VCaP (cell line): ENCODE measurements around the gene JHY.

Source experiments
- H3K27ac ChIP-seq: fragments of 450-650 bp; 2 replicates; pipeline ENCODE4 v1.5.1; 2017
- CTCF ChIP-seq: fragments of 450-650 bp; conservative IDR thresholded peaks from 2 replicates; pipeline ENCODE4 v1.5.1; 2017; ENCODE audit warnings: mild to moderate bottlenecking, moderate library complexity

JHY gene

GRCh38 chr11:122882189-122882856 is at the start of gene JHY:
Gene JHY, plus strand, starts transcription at chr11:122882759. Its CDS starts 3,091 bp downstream, at chr11:122885850.
- peak within 1 kb of the TSS; percentile 88 for H3K27ac ChIP-seq
- TF ChIP-seq CTCF, result no peak

- TF ChIP-seq CTCF, result no peak
- no peak overlapping the region for H3K27ac ChIP-seq
Observed at GRCh38 chr11:122833846-122834464, 48.6 kb upstream of the JHY start.

DNA sequence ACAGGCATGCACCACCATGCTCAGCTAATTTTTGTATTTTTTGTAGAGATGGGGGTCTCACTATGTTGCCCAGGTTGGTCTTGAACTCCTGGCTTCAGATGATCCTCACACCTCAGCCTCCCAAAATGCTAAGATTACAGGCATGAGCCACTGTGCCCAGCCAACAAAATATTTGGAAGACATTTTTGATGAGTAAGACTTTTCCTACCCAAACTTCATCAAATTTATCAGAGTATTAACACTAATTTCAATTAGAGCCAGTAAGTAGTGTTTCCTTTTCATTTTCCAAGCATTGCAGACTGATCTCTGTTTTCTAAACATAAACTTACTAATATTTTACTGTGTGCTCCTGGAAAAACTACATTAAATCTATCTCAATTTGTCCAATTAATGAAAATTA is 45.6 kb upstream of the JHY start:
- H3K27ac ChIP-seq, result no peak overlapping the region
- TF ChIP-seq CTCF, result no peak

- no peak overlapping the region for H3K27ac ChIP-seq
- TF ChIP-seq CTCF, result no peak
Observed at GRCh38 chr11:122837528-122838346, 44.8 kb upstream of the JHY start.

DNA sequence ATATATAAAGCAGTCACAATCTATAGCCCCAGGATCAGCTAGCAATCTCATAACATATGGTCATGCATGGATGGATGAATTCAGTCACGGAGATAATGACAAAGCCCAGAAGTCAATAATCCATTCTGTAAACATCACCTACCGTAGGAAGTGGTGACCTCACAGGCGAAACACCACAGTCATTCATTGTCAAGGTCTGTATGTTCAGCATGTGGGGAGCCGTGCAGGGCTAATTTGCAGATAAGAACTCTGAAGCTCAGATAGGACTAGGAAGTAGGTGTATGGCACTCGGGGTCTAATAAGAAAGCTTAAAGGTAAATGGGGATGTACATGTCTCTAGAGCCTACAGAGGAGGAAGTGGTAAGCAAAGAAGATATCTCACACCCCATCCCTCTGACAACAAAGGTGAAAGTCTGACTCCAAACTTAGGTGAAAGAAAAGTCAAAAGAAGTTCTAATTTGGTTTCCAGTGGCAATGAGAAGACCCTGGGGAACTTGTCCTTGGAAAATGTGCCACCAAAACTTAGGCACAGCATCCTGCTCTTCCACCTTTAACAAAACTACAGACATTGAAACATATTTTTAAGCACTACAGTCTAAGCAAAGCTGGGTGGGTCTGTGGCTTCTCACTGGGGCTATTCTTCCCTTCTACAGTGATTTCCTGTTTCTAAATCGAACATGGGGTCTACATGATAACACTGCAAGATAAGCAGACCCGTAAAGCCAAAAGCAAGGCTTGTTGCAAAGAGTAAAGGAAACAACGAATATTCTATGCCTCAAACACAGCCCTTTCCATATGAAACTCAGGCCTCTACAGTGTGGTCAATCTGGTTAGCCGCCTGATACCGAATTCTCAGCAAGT is 39.0 kb upstream of the JHY start:
- H3K27ac ChIP-seq, result no peak overlapping the region

GRCh38 chr11:122847466-122847865 is 35.1 kb upstream of the JHY start:
- no peak for TF ChIP-seq CTCF
- no peak overlapping the region for H3K27ac ChIP-seq

More for the DNA sequence above, 39.0 kb upstream of the JHY start:
- TF ChIP-seq CTCF, result no peak
